Lower leg skin (tissue), 4 donors: ENCODE data around the gene COL25A1. TPM values are rescaled to one million over a fixed set of nuclear protein-coding genes. Genes with fewer than 3 reads are reported as not detected.

Experiments
- DNase-seq, 2 donors: peaks; one replicate each; pipeline ENCODE4 v3.0.0-alpha.2; 2019; ENCODE audit warnings: low spot score in 2 of 2
- H3K4me3 ChIP-seq: fragments of 200-600 bp; sonication (generic); 2 replicates; pipeline ENCODE4 v1.5.1; 2017; ENCODE audit warnings: mild to moderate bottlenecking, low read depth; ENCODE audit not compliant: poor library complexity, severe bottlenecking
- POLR2A ChIP-seq, 2 donors: fragments of 450-650 bp; IDR thresholded peaks; one replicate each; pipeline ENCODE4 v1.6.1; 2016 to 2017; ENCODE audit warnings: antibody characterized with exemption in 2 of 2, mild to moderate bottlenecking in 1 of 2, moderate library complexity in 1 of 2
- WGBS, 2 donors: methylation state at CpG; one replicate each; pipeline ENCODE4 v1.1.5; 2018; 5-methylcytosine and 5-hydroxymethylcytosine counted together
- intact Hi-C: fragments of 100-400 bp; cut with DNase I; formaldehyde crosslinking; loops from one replicate; pipeline ENCODE4 v1.15.0; 2023; ENCODE audit warnings: low total_unique reads
- total RNA-seq, 4 donors: library from RNA; depleted of rRNA; stranded (reverse); fragments of >200 nt; gene quantifications; one replicate each; pipeline ENCODE4 v1.1.0, GENCODE V29; 2016
- TF ChIP-seq, protein P1 (sequence below), 3 donors: fragments of 450-650 bp; IDR thresholded peaks; one replicate each; pipeline ENCODE4 v1.5.1; 2016; ENCODE audit warnings: antibody characterized with exemption in 3 of 3, mild to moderate bottlenecking in 3 of 3, moderate library complexity in 2 of 3

COL25A1 gene
- total RNA-seq, 4 donors from 2014 or later = 0.42 to 2.4 (median 1.5) TPM

DNA sequence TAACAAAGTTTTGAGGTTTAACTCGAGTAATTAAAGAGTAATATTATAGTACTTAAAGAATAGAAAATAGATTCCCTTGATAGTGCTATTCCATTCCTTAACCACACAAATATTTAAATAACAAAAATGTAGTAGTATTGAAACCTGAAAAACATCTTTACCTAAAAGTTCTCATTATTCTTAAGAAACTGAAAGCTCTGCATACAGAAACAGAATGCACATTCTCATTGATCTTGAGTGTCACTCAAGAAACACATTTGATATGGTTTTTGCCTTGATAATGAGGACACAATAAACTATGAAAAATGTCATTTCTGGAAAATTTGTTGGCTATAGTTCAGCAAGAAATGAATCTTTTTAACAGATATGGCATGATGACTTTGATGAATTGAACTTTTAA is 268.5 kb downstream of the COL25A1 start:
- 90 to 92% methylated on average over 1 of the region's 1 CpG for WGBS, 2 donors
- no peak overlapping the region for H3K4me3 ChIP-seq
- no peak for TF ChIP-seq POLR2A (IDR thresholded peaks at IDR 0.05)
- TF ChIP-seq, protein P1, sequence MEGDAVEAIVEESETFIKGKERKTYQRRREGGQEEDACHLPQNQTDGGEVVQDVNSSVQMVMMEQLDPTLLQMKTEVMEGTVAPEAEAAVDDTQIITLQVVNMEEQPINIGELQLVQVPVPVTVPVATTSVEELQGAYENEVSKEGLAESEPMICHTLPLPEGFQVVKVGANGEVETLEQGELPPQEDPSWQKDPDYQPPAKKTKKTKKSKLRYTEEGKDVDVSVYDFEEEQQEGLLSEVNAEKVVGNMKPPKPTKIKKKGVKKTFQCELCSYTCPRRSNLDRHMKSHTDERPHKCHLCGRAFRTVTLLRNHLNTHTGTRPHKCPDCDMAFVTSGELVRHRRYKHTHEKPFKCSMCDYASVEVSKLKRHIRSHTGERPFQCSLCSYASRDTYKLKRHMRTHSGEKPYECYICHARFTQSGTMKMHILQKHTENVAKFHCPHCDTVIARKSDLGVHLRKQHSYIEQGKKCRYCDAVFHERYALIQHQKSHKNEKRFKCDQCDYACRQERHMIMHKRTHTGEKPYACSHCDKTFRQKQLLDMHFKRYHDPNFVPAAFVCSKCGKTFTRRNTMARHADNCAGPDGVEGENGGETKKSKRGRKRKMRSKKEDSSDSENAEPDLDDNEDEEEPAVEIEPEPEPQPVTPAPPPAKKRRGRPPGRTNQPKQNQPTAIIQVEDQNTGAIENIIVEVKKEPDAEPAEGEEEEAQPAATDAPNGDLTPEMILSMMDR (IDR thresholded peaks at IDR 0.05) = no peak
- intact Hi-C loops = no loop called here
- no peak for DNase-seq

DNA sequence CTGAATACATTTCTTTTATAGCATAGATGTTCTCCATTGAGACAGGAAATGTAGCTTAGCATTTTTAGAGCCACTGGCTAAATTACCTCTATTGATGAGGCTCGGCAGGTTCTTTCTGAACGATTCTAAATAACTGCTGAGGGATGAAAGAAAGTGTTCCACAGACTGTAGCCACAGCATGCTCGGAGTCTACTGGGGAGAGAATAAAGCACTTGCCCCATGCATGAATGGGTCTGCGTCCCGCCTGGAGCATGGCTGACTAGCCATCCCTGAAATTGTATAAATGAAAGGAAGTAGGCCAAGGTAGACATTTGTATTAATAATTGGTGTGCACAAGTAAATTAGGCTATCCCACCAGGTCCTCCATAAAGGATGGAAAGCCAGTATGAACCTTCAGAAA is 269.8 kb downstream of the COL25A1 start:
- 85 to 86% methylated on average over 5 of the region's 5 CpGs for WGBS, 2 donors
- no peak overlapping the region for H3K4me3 ChIP-seq
- intact Hi-C loops = no loop called here
- TF ChIP-seq POLR2A (IDR thresholded peaks at IDR 0.05) = no peak
- TF ChIP-seq, protein P1 (IDR thresholded peaks at IDR 0.05) = no peak
- DNase-seq = no peak

- TF ChIP-seq, protein P1 (IDR thresholded peaks at IDR 0.05) = no peak
- no peak for TF ChIP-seq POLR2A (IDR thresholded peaks at IDR 0.05)
- H3K4me3 ChIP-seq = no peak overlapping the region
- DNase-seq = no peak
- intact Hi-C loops = no loop called here
- WGBS, 2 donors = 86 to 89% methylated on average over 4 of the region's 4 CpGs
Measured at GRCh38 chr4:109029987-109030386, 272.5 kb downstream of the COL25A1 start.

DNA sequence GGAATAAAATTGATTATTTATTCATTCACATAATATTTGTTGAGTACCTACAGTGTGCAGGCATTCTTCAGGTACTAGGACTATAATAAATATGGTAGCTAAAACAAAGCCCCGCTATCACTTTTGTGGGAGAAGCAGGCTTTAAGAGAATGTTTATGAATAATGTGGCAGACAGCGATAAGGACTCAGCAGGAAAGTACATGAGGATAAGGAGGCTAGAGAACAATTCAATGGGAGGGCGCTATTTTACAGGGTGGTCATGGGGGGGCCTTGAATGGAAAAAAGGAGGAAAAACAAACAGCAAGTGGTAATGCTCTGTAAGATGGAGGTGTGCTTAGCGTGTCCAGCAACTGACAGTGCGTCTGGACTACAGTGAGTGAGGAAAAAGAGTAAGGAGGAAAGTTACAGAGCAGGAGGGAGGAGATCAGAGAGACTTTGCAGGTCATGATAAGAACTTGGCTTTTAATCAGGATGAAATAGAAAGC is 275.4 kb downstream of the COL25A1 start:
- intact Hi-C loops = no loop called here
- H3K4me3 ChIP-seq = no peak overlapping the region
- DNase-seq = no peak
- 67 to 88% methylated on average over 5 of the region's 5 CpGs for WGBS, 2 donors
- TF ChIP-seq, protein P1 (IDR thresholded peaks at IDR 0.05) = no peak
- TF ChIP-seq POLR2A (IDR thresholded peaks at IDR 0.05) = no peak

DNA sequence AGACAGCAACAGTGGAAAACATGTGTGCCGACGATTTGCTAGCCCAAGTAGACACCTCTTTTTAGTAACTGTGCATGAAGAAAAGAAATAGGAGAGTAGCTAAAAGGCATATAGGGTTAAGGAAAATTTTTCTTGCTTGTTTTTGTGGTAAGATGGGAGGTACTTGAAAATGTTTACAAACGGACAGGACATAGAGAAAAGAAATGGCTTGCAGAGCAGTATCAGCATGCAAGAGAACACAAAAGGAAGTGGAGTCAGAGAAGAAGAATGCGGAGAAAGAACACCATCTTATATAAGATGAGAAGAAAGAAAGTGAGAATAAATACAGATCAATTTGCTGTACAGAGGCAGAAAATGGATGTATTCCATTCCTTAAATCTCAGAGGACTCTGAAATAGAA is 275.9 kb downstream of the COL25A1 start:
- 75 to 76% methylated on average over 4 of the region's 4 CpGs for WGBS, 2 donors
- no peak for DNase-seq
- H3K4me3 ChIP-seq = no peak overlapping the region
- intact Hi-C loops = no loop called here
- no peak for TF ChIP-seq POLR2A (IDR thresholded peaks at IDR 0.05)
- TF ChIP-seq, protein P1 (IDR thresholded peaks at IDR 0.05) = no peak

DNA sequence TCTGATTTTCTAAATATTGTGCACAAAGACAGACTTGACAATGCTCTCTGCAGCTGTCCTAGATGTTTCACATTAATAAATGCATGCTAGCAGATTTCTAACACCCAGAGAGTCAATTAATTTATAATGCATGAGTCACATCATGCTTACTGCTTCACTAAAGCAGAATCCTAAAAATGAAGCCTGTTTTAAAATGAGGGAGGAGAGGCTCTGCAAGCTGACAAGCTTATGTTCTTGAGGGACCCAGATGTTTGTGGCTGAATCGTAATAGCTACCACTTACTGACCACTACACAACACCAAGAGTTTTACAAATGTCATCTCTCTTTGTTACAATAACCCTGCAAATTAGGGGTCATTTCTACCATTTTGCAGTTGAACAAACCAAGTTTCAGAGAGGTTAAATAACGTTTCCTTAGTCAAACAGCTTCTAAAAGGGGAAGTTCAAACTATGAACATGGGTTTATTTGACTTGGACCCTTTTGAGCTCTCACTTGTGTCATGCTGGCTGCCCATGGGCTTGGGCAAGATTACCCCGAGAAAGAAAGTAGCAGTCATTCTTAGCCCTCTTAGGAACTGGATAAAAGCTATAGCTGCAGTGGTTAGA is 276.9 kb downstream of the COL25A1 start:
- no peak overlapping the region for H3K4me3 ChIP-seq
- 61 to 72% methylated on average over 3 of the region's 3 CpGs for WGBS, 2 donors
- DNase-seq = no peak
- TF ChIP-seq, protein P1 (IDR thresholded peaks at IDR 0.05) = no peak
- no peak for TF ChIP-seq POLR2A (IDR thresholded peaks at IDR 0.05)
- intact Hi-C loops = no loop called here
